ENCODE data around the gene KRT222. TPM values are rescaled to one million over a fixed set of nuclear protein-coding genes. Genes with fewer than 3 reads are reported as not detected.

KRT222 gene
- total RNA-seq, 2 donors from 2014 or later: not detected

- DNase-seq (no peak), ATAC-seq (no peak)
- Mint-ChIP-seq H3K4me3 (peak overlapping the region; percentile 85), H3K4me1 (peaks cover 69% of the 10 kb centered on the region), H3K36me3 (ENCODE audit: low read depth) (peaks cover 3% of the 10 kb centered on the region), H3K27me3 (no peaks in the 10 kb centered on the region), H3K27ac (peak overlapping the region; percentile 100)
- no peaks in the 10 kb centered on the region for H3K9me3 ChIP-seq (ENCODE audit: control insufficient read depth, low read length, poor library complexity, severe bottlenecking)
Observed at GRCh38 chr17:40606548-40607353, 58.2 kb downstream of the KRT222 start.

- H3K9me3 ChIP-seq (ENCODE audit: control insufficient read depth, low read length, poor library complexity, severe bottlenecking): no peaks in the 10 kb centered on the region
- Mint-ChIP-seq H3K27me3 (no peaks in the 10 kb centered on the region), H3K27ac (peak overlapping the region; percentile 100), H3K4me3 (peak overlapping the region; percentile 73), H3K36me3 (ENCODE audit: low read depth) (peaks cover 3% of the 10 kb centered on the region), H3K4me1 (peaks cover 69% of the 10 kb centered on the region)
- DNase-seq (peak in 2 of 3 donors; percentile 35 to 42), ATAC-seq (peak; percentile 49)
Observed at GRCh38 chr17:40605306-40605705, 59.7 kb downstream of the KRT222 start.

Other genes starting within 250 kb of the KRT222 start
- 1 to 10 TPM; 4.1 to 6.4 TPM for gene TOP2A, start 247.3 kb downstream of the KRT222 start, total RNA-seq
- 1 to 10 TPM; 5.7 to 7.0 TPM for gene IGFBP4, start 221.7 kb downstream of the KRT222 start, total RNA-seq
- 1 to 10 TPM in 1 of 2 donors, under 1 TPM in 1; 0.77 to 1.7 TPM for gene TNS4, start 163.6 kb downstream of the KRT222 start, total RNA-seq
- 100 to 1,000 TPM; 165 to 182 TPM for gene CCR7, start 99.7 kb downstream of the KRT222 start, total RNA-seq
- 10 to 100 TPM; 60.0 to 77.5 TPM for gene SMARCE1, start 17.4 kb downstream of the KRT222 start, total RNA-seq
- gene KRT24, start 38.6 kb upstream of the KRT222 start, total RNA-seq: not detected
- not detected for gene KRT25, start 90.2 kb upstream of the KRT222 start, total RNA-seq
- gene KRT26, start 107.0 kb upstream of the KRT222 start, total RNA-seq: not detected
- not detected for gene KRT27, start 117.4 kb upstream of the KRT222 start, total RNA-seq
- gene KRT28, start 134.8 kb upstream of the KRT222 start, total RNA-seq: not detected
- gene KRT10, start 157.4 kb upstream of the KRT222 start, total RNA-seq: 10 to 100 TPM; 25.2 to 28.3 TPM
- gene KRT12, start 202.0 kb upstream of the KRT222 start, total RNA-seq: not detected
- not detected for gene KRT20, start 220.1 kb upstream of the KRT222 start, total RNA-seq

Measured in T-helper 17 cell (primary cell).